GM23248 (cell line): ENCODE results near the gene PCLO.

Experiments
- EZH2 ChIP-seq: fragments of 200-600 bp; sonication (generic); IDR thresholded peaks from 2 replicates; pipeline ENCODE4 v1.6.1; 2018; ENCODE audit warnings: antibody characterized with exemption, mild to moderate bottlenecking; ENCODE audit not compliant: insufficient read depth, poor library complexity, severe bottlenecking
- EZH2phosphoT487 ChIP-seq: fragments of 200-600 bp; sonication (generic); IDR thresholded peaks from 2 replicates; pipeline ENCODE4 v1.6.1; 2018; ENCODE audit warnings: antibody characterized with exemption, moderate library complexity, mild to moderate bottlenecking, low read depth; ENCODE audit not compliant: insufficient read depth

DNA sequence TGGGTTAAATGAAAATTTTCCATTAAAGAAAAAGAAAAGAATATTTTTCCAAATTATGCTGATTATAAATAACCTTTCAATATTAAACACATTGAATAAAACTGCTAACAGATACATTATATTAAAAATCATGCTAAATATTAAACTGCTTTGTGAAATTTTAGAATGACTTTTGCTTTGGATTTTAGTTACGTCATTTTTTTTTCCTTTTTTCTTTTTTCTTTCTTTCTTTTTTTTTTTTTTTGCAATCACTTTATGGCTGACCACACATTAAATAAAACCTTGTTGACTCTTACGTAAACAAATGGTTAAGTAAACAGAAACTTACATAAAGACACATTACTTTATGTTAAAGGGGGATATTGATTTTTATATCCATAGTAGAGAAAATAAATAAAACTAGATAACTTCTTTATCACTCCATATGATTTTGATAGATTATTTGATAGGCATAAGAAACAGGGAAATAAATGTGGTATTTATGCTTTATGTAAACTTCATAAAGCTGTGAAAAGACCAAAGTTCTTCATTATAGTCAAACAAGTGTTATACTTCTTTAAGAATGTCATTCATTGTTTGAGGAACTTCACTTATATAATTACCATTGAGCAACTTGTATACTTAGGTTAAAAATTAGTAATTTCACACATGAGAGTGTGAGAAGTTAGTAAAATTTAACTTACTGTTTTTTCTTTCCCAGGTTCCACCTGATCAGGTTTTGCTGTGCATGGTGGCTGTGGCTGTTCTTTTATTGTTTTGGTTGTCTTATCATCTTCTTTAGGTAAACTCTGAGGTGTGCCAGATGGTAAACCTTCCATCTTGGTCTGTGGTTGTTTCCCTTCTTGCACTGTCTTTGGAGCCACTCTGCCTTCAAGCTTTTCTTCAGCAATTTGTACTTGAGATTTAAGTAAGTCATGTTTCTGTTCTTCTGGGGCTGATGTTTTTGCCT is 197.3 kb downstream of the PCLO start:
- TF ChIP-seq EZH2 (no peak), EZH2phosphoT487 (no peak)
